ENCODE results near the gene FAM193A.

The FAM193A gene

GRCh38 chr4:2592572-2592971, 56.1 kb downstream of the FAM193A start:
- TF ChIP-seq EZH2 (IDR thresholded peaks at IDR 0.05), result no peak
- Histone ChIP-seq H3K9me3 (ENCODE audit: low read depth, low read length) (no peaks in the 10 kb centered on the region), H3K9ac (ENCODE audit: insufficient read length) (no peak overlapping the region), H3K27ac (peak overlapping the region; percentile 57; the same call in 1 of the 2 replicates), H3K36me3 (ENCODE audit: insufficient read depth, low read length) (peaks cover 4% of the 10 kb centered on the region), H3K4me3 (no peak overlapping the region)
- no peak for DNase-seq (ENCODE audit: low read depth, low spot score)

DNA sequence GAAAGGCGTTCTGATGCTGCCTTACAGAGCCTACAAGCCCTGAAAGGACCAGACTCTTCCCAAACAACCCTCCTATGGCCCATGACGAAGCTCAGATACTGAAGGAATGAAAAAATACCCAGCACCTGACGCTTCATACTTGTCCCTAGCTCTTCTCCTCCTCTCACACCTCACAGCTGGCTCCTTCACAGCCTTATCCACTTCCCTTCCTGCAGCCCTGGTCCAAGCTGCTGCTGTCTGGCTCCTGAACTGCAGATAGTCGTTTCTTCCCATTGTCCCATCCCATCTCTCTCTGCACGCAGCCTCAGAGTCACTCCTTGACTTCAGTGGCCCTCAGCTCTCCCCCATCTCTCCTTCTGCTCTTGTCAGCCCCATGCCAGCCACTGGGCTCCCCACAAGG, 56.6 kb downstream of the FAM193A start:
- no peaks in the 10 kb centered on the region for H3K9me3 ChIP-seq (ENCODE audit: low read depth, low read length)
- no peak overlapping the region for H3K4me3 ChIP-seq
- 0 out of 2 replicates have a peak overlapping the region, but pooled peaks have one; percentile 57 for H3K27ac ChIP-seq
- peaks cover 4% of the 10 kb centered on the region for H3K36me3 ChIP-seq (ENCODE audit: insufficient read depth, low read length)
- TF ChIP-seq FOXP2 (optimal IDR thresholded peaks at IDR 0.05; ENCODE audit: control extremely low read depth, extremely low read length, insufficient read depth) (no peak), EZH2 (IDR thresholded peaks at IDR 0.05) (no peak), POLR2AphosphoS5 (IDR thresholded peaks at IDR 0.05; ENCODE audit: borderline replicate concordance, low read depth, low read length) (no peak)
- no peak overlapping the region for H3K9ac ChIP-seq (ENCODE audit: insufficient read length)
- no peak for DNase-seq (ENCODE audit: low read depth, low spot score)

DNA sequence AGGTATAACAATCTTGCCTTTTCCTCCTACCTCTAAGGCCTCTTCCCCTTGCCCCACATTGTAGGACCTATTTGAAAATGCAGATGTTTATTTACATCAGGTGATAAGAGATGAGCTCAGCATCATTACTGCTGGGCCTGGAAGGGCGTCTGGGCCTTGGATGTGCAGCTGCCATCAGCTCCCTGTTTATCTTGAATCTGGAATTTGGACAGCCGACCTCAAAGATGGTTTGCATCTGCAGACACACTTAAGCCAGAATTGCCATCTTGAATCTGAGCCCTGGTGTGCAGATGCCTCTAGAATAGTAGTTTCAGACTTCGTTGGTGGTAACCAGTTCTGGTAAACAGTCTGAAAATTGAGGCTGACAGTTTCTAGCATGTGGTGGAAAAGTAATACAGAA, 59.0 kb downstream of the FAM193A start:
- Histone ChIP-seq H3K4me3 (no peak overlapping the region), H3K36me3 (ENCODE audit: insufficient read depth, low read length) (peaks cover 4% of the 10 kb centered on the region), H3K9me3 (ENCODE audit: low read depth, low read length) (no peaks in the 10 kb centered on the region), H3K27ac (no peak overlapping the region), H3K9ac (ENCODE audit: insufficient read length) (no peak overlapping the region)
- TF ChIP-seq EZH2 (IDR thresholded peaks at IDR 0.05) (no peak), FOXP2 (optimal IDR thresholded peaks at IDR 0.05; ENCODE audit: control extremely low read depth, extremely low read length, insufficient read depth) (no peak), POLR2AphosphoS5 (IDR thresholded peaks at IDR 0.05; ENCODE audit: borderline replicate concordance, low read depth, low read length) (no peak)
- no peak for DNase-seq (ENCODE audit: low read depth, low spot score)

DNA sequence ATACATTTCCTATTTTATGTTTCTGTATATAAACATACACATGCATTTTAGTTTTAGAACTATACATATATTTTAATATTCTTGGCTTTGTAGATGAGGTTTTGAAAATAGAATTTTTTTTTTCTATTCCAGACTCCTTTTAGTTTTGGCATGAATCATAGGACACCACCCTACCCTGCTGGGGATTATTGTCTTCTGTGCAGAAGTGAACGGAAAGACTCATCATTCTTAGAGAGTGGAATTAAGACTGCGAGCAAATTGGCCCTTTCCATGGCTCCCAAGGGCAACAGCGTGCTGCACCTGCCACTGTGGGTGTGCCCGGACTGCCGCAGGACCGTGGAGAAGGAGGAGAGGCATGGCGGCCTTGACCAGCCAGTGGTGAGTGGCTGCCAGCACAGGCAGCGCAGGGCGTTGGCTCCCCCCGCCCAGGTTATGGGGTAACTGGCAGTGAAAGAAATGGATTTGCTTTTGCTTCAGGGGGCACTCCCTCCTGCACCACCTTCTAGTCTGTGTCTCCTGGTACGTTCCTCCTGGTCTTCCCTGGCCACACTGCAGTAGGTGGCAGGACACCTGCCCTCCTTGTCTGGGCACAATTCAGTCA, 59.6 kb downstream of the FAM193A start:
- no peaks in the 10 kb centered on the region for H3K9me3 ChIP-seq (ENCODE audit: low read depth, low read length)
- peaks cover 8% of the 10 kb centered on the region for H3K36me3 ChIP-seq (ENCODE audit: insufficient read depth, low read length)
- no peak for DNase-seq (ENCODE audit: low read depth, low spot score)
- TF ChIP-seq POLR2AphosphoS5 (IDR thresholded peaks at IDR 0.05; ENCODE audit: borderline replicate concordance, low read depth, low read length) (no peak), EZH2 (IDR thresholded peaks at IDR 0.05) (no peak), FOXP2 (optimal IDR thresholded peaks at IDR 0.05; ENCODE audit: control extremely low read depth, extremely low read length, insufficient read depth) (no peak)
- H3K9ac ChIP-seq (ENCODE audit: insufficient read length), result no peak overlapping the region
- no peak overlapping the region for H3K4me3 ChIP-seq
- no peak overlapping the region for H3K27ac ChIP-seq

DNA sequence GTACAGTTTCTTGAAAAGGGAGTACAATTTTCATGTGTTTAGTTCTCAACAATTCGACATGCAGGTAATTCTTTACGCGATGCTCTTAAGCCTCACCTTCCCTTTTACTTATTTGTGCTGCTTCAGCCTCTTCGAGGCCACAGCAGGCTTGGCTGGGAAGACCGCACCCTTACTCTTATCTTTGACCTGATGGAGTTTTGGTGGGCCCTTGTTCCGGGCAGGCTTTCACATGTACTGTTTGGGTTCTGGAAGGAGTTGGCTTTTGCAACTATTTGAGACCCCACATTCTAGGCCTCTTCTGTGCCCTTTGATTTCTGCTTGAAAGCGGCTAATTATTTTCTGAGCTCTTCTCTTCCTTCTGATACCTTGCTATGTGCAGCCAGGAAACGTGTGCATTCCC, 60.2 kb downstream of the FAM193A start:
- H3K27ac ChIP-seq, result peak overlapping the region; percentile 70
- H3K9me3 ChIP-seq (ENCODE audit: low read depth, low read length), result no peaks in the 10 kb centered on the region
- TF ChIP-seq POLR2AphosphoS5 (IDR thresholded peaks at IDR 0.05; ENCODE audit: borderline replicate concordance, low read depth, low read length), result no peak
- TF ChIP-seq EZH2 (IDR thresholded peaks at IDR 0.05), result no peak
- TF ChIP-seq FOXP2 (optimal IDR thresholded peaks at IDR 0.05; ENCODE audit: control extremely low read depth, extremely low read length, insufficient read depth), result no peak
- peaks cover 8% of the 10 kb centered on the region for H3K36me3 ChIP-seq (ENCODE audit: insufficient read depth, low read length)
- H3K4me3 ChIP-seq, result no peak overlapping the region
- DNase-seq (ENCODE audit: low read depth, low spot score), result no peak
- H3K9ac ChIP-seq (ENCODE audit: insufficient read length), result no peak overlapping the region

DNA sequence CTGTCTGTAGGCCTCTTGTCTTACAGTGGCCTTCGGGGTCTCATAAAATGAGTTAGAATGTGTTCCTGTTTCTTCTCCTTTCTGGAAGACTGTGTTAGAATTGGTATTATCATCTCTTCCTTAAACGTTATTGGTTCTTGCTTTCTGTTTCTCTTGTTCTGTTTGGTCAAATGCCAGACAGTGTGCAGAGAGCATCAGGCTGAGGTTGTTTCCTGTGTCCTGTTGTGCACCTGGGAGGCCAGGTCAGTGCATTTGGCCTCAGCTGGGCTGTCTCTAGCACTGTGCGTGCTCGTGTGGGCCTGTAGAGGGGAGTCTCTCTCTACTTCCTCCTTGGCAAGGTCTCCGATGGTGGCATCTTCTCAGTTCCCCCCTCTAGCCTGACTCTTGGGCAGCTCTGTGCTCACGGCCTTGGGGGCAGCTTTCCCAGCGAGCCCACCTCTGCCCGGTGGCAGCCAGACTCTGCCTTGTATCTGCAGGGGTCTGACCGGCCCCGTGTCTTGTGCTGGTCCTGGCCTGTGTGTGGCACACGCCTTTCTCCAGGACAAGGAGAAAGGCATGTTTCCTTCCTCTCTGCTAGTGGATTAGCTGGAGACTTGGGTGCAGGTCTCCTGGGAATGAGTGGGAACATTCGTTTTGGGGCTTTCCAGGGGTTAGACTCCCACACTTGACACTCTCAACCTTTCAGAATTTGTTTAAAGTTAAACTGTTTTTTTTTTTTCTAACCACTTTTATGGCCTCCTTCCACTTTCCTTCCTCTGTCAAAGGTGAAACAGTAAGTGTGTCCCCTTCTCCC, 62.3 kb downstream of the FAM193A start:
- no peak for TF ChIP-seq FOXP2 (optimal IDR thresholded peaks at IDR 0.05; ENCODE audit: control extremely low read depth, extremely low read length, insufficient read depth)
- no peak for TF ChIP-seq POLR2AphosphoS5 (IDR thresholded peaks at IDR 0.05; ENCODE audit: borderline replicate concordance, low read depth, low read length)
- TF ChIP-seq EZH2 (IDR thresholded peaks at IDR 0.05), result no peak
- H3K27ac ChIP-seq, result no peak overlapping the region; the same call in 1 of the 2 replicates
- peaks cover 8% of the 10 kb centered on the region for H3K36me3 ChIP-seq (ENCODE audit: insufficient read depth, low read length)
- no peak overlapping the region for H3K9ac ChIP-seq (ENCODE audit: insufficient read length)
- H3K4me3 ChIP-seq, result no peak overlapping the region
- DNase-seq (ENCODE audit: low read depth, low spot score), result no peak
- no peaks in the 10 kb centered on the region for H3K9me3 ChIP-seq (ENCODE audit: low read depth, low read length)

GRCh38 chr4:2599304-2599654, 62.8 kb downstream of the FAM193A start:
- Histone ChIP-seq H3K36me3 (ENCODE audit: insufficient read depth, low read length) (peaks cover 8% of the 10 kb centered on the region), H3K9ac (ENCODE audit: insufficient read length) (no peak overlapping the region), H3K4me3 (no peak overlapping the region), H3K9me3 (ENCODE audit: low read depth, low read length) (no peaks in the 10 kb centered on the region), H3K27ac (no peak overlapping the region)
- DNase-seq (ENCODE audit: low read depth, low spot score), result no peak
- TF ChIP-seq POLR2AphosphoS5 (IDR thresholded peaks at IDR 0.05; ENCODE audit: borderline replicate concordance, low read depth, low read length) (no peak), EZH2 (IDR thresholded peaks at IDR 0.05) (no peak), FOXP2 (optimal IDR thresholded peaks at IDR 0.05; ENCODE audit: control extremely low read depth, extremely low read length, insufficient read depth) (no peak)

DNA sequence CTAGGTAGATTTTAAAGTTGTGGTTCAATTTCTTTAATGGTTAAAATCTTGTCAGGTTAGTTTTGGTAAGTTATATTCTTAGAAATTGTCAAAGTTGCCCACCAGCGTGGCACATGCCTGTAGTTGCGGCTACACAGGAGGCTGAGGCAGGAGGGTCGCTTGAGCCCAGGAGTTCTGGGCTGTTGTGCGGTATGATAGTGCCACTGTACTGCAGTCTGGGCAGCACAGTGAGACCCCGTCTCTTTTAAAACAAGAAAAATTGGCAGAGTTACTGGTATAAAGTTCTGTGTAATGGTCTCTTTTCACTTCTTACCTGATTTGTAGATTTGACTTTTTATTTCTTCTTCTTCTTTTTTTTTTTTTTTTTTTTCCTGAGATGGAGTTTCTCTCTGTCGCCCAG, 64.4 kb downstream of the FAM193A start:
- Histone ChIP-seq H3K36me3 (ENCODE audit: insufficient read depth, low read length) (peaks cover 8% of the 10 kb centered on the region), H3K9me3 (ENCODE audit: low read depth, low read length) (no peaks in the 10 kb centered on the region), H3K9ac (ENCODE audit: insufficient read length) (no peak overlapping the region), H3K27ac (no peak overlapping the region), H3K4me3 (no peak overlapping the region)
- DNase-seq (ENCODE audit: low read depth, low spot score), result no peak
- TF ChIP-seq EZH2 (IDR thresholded peaks at IDR 0.05) (no peak), POLR2AphosphoS5 (IDR thresholded peaks at IDR 0.05; ENCODE audit: borderline replicate concordance, low read depth, low read length) (no peak), FOXP2 (optimal IDR thresholded peaks at IDR 0.05; ENCODE audit: control extremely low read depth, extremely low read length, insufficient read depth) (no peak)

Data from SK-N-MC (cell line).